ENCODE measurements around the gene TUBB1.

DNA sequence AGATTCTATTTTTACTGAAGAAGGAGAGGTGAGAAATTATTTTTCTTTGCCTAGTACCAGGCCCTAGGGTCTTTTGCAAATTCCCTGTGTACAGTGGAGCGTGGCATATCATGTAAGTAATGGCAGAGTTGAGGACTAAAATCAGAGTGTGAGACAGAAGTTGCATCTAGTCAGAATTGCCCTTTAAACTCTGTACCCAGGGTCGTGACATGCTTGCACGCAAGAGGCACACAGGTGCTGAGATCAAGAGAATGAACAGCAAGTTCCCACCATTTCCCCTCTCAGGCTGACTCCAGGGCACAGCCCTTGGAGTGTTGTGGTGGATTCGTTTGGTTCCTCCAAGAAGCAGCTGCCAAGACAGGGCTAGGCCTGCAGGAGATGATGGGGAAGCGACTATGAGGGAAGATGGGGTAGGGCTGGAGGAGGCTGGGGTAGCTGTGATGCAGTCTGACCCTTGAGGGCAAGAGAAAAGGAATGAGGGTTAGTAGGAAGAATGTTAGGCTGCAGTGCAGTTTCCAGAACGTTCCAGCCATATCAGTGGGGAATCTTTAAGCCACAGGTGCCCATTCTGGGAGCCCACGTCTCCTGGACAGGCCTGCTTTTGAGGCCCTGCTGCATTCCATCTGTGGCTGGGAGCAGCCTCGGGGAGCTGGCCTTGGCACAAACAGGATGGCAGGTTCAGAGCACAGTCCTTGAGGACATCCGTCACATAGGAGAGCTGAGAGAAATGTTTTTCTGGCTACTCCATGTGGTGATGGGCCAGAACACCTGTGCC is 31.3 kb upstream of the TUBB1 start:
- TF ChIP-seq EZH2 (IDR thresholded peaks at IDR 0.05) (no peak), POLR2AphosphoS5 (IDR thresholded peaks at IDR 0.05; ENCODE audit: borderline replicate concordance, low read depth, low read length) (no peak), FOXP2 (optimal IDR thresholded peaks at IDR 0.05; ENCODE audit: control extremely low read depth, extremely low read length, insufficient read depth) (no peak)
